Spleen (tissue), 11 donors: ENCODE data around the gene GPHN. TPM values are rescaled to one million over a fixed set of nuclear protein-coding genes. Genes with fewer than 3 reads are reported as not detected.

Source experiments
- DNase-seq: peaks from one replicate; pipeline ENCODE4 v3.0.0-alpha.2; 2020
- H3K27ac ChIP-seq, 8 donors: fragments of 200-600 bp; sonication (generic) in 7 of 8; 1 replicate in 4 of 8; 2 replicates in 4 of 8; pipeline versions ENCODE4 v1.5.0 to v1.8.0; 2016 to 2021; ENCODE audit warnings: inconsistent platforms in 4 of 8, mild to moderate bottlenecking in 4 of 8, moderate library complexity in 1 of 8
- H3K27me3 ChIP-seq, 7 donors: fragments of 200-600 bp; sonication (generic) in 6 of 7; replicated peaks in 1 of 7; 1 replicate in 4 of 7; 2 replicates in 3 of 7; pipeline versions ENCODE4 v1.5.0 to v1.8.0; 2016 to 2021; ENCODE audit warnings: inconsistent platforms in 3 of 7, mild to moderate bottlenecking in 1 of 7
- H3K36me3 ChIP-seq, 6 donors: fragments of 200-600 bp; sonication (generic) in 5 of 6; 1 replicate in 4 of 6; 2 replicates in 2 of 6; pipeline versions ENCODE4 v1.5.0 to v1.8.0; 2016 to 2021; ENCODE audit warnings: inconsistent platforms in 2 of 6
- H3K4me1 ChIP-seq, 6 donors: fragments of 200-600 bp; sonication (generic) in 5 of 6; 1 replicate in 3 of 6; 2 replicates in 3 of 6; pipeline versions ENCODE4 v1.5.0 to v1.8.0; 2016 to 2021; ENCODE audit warnings: inconsistent platforms in 3 of 6
- H3K4me3 ChIP-seq, 8 donors: fragments of 200-600 bp; sonication (generic) in 7 of 8; 1 replicate in 4 of 8; 2 replicates in 4 of 8; pipeline versions ENCODE4 v1.5.0 to v1.8.0; 2016 to 2021; ENCODE audit warnings: inconsistent platforms in 4 of 8, mild to moderate bottlenecking in 4 of 8, moderate library complexity in 2 of 8
- H3K9me3 ChIP-seq, 8 donors: fragments of 200-600 bp; sonication (generic) in 7 of 8; 1 replicate in 4 of 8; 2 replicates in 4 of 8; pipeline versions ENCODE4 v1.5.0 to v1.8.0; 2016 to 2021; ENCODE audit warnings: inconsistent platforms in 4 of 8
- CTCF ChIP-seq, 11 experiments: fragments of 200-600 bp in 7 of 11; fragments of 450-650 bp in 4 of 11; sonication (generic) in 4 of 11; IDR thresholded peaks in 8 of 11; conservative IDR thresholded peaks in 3 of 11; 1 replicate in 7 of 11; 2 replicates in 4 of 11; pipeline versions ENCODE4 v1.4.0 to v1.8.0; 2016 to 2021; ENCODE audit warnings: antibody characterized with exemption in 11 of 11, inconsistent platforms in 4 of 11, mild to moderate bottlenecking in 1 of 11
- POLR2A ChIP-seq, 3 donors: fragments of 450-650 bp; IDR thresholded peaks; one replicate each; pipeline ENCODE4 v1.5.1; 2017; ENCODE audit warnings: antibody characterized with exemption in 3 of 3, mild to moderate bottlenecking in 1 of 3
- POLR2AphosphoS5 ChIP-seq, 3 donors: sonication (generic); formaldehyde crosslinking; IDR thresholded peaks; one replicate each; pipeline ENCODE4 v1.5.1; 2017; ENCODE audit warnings: antibody characterized with exemption in 3 of 3
- WGBS, 5 donors: extraction: QIAGEN DNeasy Blood & Tissue Kit in 3 of 5; methylation state at CpG; one replicate each; pipeline versions ENCODE4 v1.1.5 to v1.1.7; 2013 to 2018; 5-methylcytosine and 5-hydroxymethylcytosine counted together
- intact Hi-C: fragments of 100-400 bp; cut with DNase I; formaldehyde crosslinking; loops from one replicate; pipeline ENCODE4 v1.15.0; 2023; ENCODE audit warnings: low total_unique reads
- polyA plus RNA-seq, 3 donors: library from polyadenylated mRNA; stranded (reverse); fragments of 200-250 nt; gene quantifications; one replicate each; pipeline ENCODE4 v1.2.1, GENCODE V29; 2013
- total RNA-seq, 7 donors: library from RNA; depleted of rRNA in 3 of 7; stranded (reverse); fragments of >200 nt in 3 of 7; fragmentation: NEBNext Ultra II Directional in 4 of 7; extraction: Animal tissue kit (Norgen Biotek cat#: 25700) in 4 of 7; gene quantifications; one replicate each; pipeline versions ENCODE4 v1.1.0 to v1.2.1, GENCODE V29; 2016 to 2021
- donor health status: healthy with polysubstance abuse.
- donor health status: DM: no; HTN: no; CAD: no; lungs with moderate emphysema.
- donor health status: DM: no; HTN: no; CAD: no.
- donor health status: Bipolar disorder and iron deficiency.
- donor health status: healthy.
- donor health status: DM: no; HTN: no; CAD: no.
- donor health status: DM: yes; HTN: yes; CAD: no.

The GPHN gene
- total and polyA plus RNA-seq, 10 donors = 9.0 to 26.9 (median 15.7) TPM

GRCh38 chr14:67225523-67225922 lies 717.6 kb downstream of the GPHN start:
- 89 to 95% (median 92%) methylated on average over 4 of the region's 4 CpGs for WGBS, 5 donors
- no peak for DNase-seq
- H3K27ac ChIP-seq = no peak overlapping the region

GRCh38 chr14:67228325-67228984 lies 720.5 kb downstream of the GPHN start:
- Histone ChIP-seq H3K27ac (no peak overlapping the region), H3K9me3 (no peaks in the 10 kb centered on the region), H3K36me3 (no peaks in the 10 kb centered on the region), H3K4me3 (no peak overlapping the region), H3K27me3 (no peaks in the 10 kb centered on the region), H3K4me1 (no peaks in the 10 kb centered on the region)
- no peak for TF ChIP-seq CTCF (IDR thresholded peaks at IDR 0.05 in 8 of 11, conservative IDR thresholded peaks at IDR 0.05 in 3 of 11)
- TF ChIP-seq POLR2A (IDR thresholded peaks at IDR 0.05) = no peak
- no peak for DNase-seq
- intact Hi-C loops = no loop called here
- WGBS, 5 donors = 80 to 89% (median 84%) methylated on average over 3 of the region's 3 CpGs

More at GRCh38 chr14:67225523-67225922, 717.6 kb downstream of the GPHN start:
- Histone ChIP-seq H3K4me1 (no peaks in the 10 kb centered on the region), H3K36me3 (no peaks in the 10 kb centered on the region), H3K9me3 (no peaks in the 10 kb centered on the region), H3K4me3 (no peak overlapping the region), H3K27me3 (no peaks in the 10 kb centered on the region)
- TF ChIP-seq CTCF (IDR thresholded peaks at IDR 0.05 in 8 of 11, conservative IDR thresholded peaks at IDR 0.05 in 3 of 11) (no peak), POLR2A (IDR thresholded peaks at IDR 0.05) (no peak), POLR2AphosphoS5 (IDR thresholded peaks at IDR 0.05) (no peak)
- intact Hi-C loops = no loop called here

Other genes with a start within 250 kb of the GPHN start
- not detected for gene CCDC196, start 21.8 kb upstream of the GPHN start, total RNA-seq
- not detected for gene CCDC196, start 21.8 kb upstream of the GPHN start, polyA plus RNA-seq